ENCODE measurements around the gene PPFIBP2. TPM values are rescaled to one million over a fixed set of nuclear protein-coding genes. Genes with fewer than 3 reads are reported as not detected.

PPFIBP2 gene
- total and polyA plus RNA-seq, 2 of the 13 experiments (the other 11 are each of a cell fraction or from before 2014, with no cell fraction given), result 15.0 to 52.5 TPM

GRCh38 chr11:7572001-7572712, 58.4 kb downstream of the PPFIBP2 start (continued):
- TF ChIP-seq FOSL2 (CRISPR knock-in tag; IDR thresholded peaks at IDR 0.05), result 0 out of 2 replicates have a peak, but pooled peaks have one; percentile 41
- TF ChIP-seq RFX1 (IDR thresholded peaks at IDR 0.05), result no peak
- TF ChIP-seq ZNF7 (CRISPR knock-in tag; IDR thresholded peaks at IDR 0.05), result no peak
- peak; percentile 51; the same call in 1 of the 2 replicates for TF ChIP-seq IKZF5 (CRISPR knock-in tag; IDR thresholded peaks at IDR 0.05)
- TF ChIP-seq RNF219 (CRISPR knock-in tag; IDR thresholded peaks at IDR 0.05), result no peak
- 0 out of 2 replicates have a peak, but pooled peaks have one; percentile 35 for TF ChIP-seq DMAP1 (CRISPR knock-in tag; IDR thresholded peaks at IDR 0.05)
- TF ChIP-seq ZBTB2 (CRISPR knock-in tag; IDR thresholded peaks at IDR 0.05; ENCODE audit: low read depth), result no peak
- TF ChIP-seq CCDC6 (CRISPR knock-in tag; IDR thresholded peaks at IDR 0.05), result no peak; the same call in 1 of the 2 replicates
- no peak for TF ChIP-seq CENPT (CRISPR knock-in tag; IDR thresholded peaks at IDR 0.05; ENCODE audit: low read depth)
- 0 out of 2 replicates have a peak, but pooled peaks have one; percentile 35 for TF ChIP-seq SMAD1 (CRISPR knock-in tag; IDR thresholded peaks at IDR 0.05; ENCODE audit: borderline replicate concordance, low read depth)
- no peak for TF ChIP-seq ZNF614 (CRISPR knock-in tag; IDR thresholded peaks at IDR 0.05; ENCODE audit: borderline replicate concordance)
- no peak for TF ChIP-seq CCAR2 (optimal IDR thresholded peaks at IDR 0.05; ENCODE audit: low read depth, low read length)
- no peak for TF ChIP-seq ZNF709 (CRISPR knock-in tag; IDR thresholded peaks at IDR 0.05)
- TF ChIP-seq HIC2 (CRISPR knock-in tag; IDR thresholded peaks at IDR 0.05; ENCODE audit: low read depth), result peak; percentile 15; the same call in 1 of the 2 replicates
- TF ChIP-seq ZNF496 (CRISPR knock-in tag; IDR thresholded peaks at IDR 0.05; ENCODE audit: insufficient replicate concordance), result no peak
- no peak for TF ChIP-seq ZNF484 (CRISPR knock-in tag; IDR thresholded peaks at IDR 0.05; ENCODE audit: borderline replicate concordance, low read depth)
- no peak for TF ChIP-seq ZEB1 (IDR thresholded peaks at IDR 0.05; ENCODE audit: insufficient replicate concordance, low read depth)
- no peak for TF ChIP-seq ZNF547 (CRISPR knock-in tag; IDR thresholded peaks at IDR 0.05)
- no peak for TF ChIP-seq ATAD3A (CRISPR knock-in tag; IDR thresholded peaks at IDR 0.05)
- no peak for TF ChIP-seq ZNF879 (CRISPR knock-in tag; IDR thresholded peaks at IDR 0.05)
- peak; percentile 92; the same call in 1 of the 2 replicates for TF ChIP-seq ZNF503 (CRISPR knock-in tag; IDR thresholded peaks at IDR 0.05)
- TF ChIP-seq ZNF644 (CRISPR knock-in tag; IDR thresholded peaks at IDR 0.05; ENCODE audit: low read depth), result no peak; the same call in 1 of the 2 replicates
